Testis (tissue), 2 donors: ENCODE data around the gene RGS3.

Experiments
- CTCF ChIP-seq, 3 experiments: fragments of 450-650 bp in 2 of 3; fragments of 200-600 bp in 1 of 3; sonication (generic) in 1 of 3; IDR thresholded peaks; one replicate each; pipeline ENCODE4 v1.5.1; 2016 to 2019; ENCODE audit warnings: antibody characterized with exemption in 3 of 3, mild to moderate bottlenecking in 2 of 3, moderate library complexity in 1 of 3
- POLR2A ChIP-seq: fragments of 450-650 bp; IDR thresholded peaks from one replicate; pipeline ENCODE4 v1.6.1; 2017; ENCODE audit warnings: antibody characterized with exemption, mild to moderate bottlenecking, moderate library complexity

- TF ChIP-seq CTCF (IDR thresholded peaks at IDR 0.05) (no peak), POLR2A (no peak)
Measured at GRCh38 chr9:113573959-113574352, 110.4 kb downstream of the RGS3 start.
